ENCODE measurements around the gene EFNB1.
"Not testable (repeated sequence)": the region's sequence is repeated elsewhere in the genome, so short reads cannot be mapped to it uniquely, and the experiment has no call there.

EFNB1 gene

DNA sequence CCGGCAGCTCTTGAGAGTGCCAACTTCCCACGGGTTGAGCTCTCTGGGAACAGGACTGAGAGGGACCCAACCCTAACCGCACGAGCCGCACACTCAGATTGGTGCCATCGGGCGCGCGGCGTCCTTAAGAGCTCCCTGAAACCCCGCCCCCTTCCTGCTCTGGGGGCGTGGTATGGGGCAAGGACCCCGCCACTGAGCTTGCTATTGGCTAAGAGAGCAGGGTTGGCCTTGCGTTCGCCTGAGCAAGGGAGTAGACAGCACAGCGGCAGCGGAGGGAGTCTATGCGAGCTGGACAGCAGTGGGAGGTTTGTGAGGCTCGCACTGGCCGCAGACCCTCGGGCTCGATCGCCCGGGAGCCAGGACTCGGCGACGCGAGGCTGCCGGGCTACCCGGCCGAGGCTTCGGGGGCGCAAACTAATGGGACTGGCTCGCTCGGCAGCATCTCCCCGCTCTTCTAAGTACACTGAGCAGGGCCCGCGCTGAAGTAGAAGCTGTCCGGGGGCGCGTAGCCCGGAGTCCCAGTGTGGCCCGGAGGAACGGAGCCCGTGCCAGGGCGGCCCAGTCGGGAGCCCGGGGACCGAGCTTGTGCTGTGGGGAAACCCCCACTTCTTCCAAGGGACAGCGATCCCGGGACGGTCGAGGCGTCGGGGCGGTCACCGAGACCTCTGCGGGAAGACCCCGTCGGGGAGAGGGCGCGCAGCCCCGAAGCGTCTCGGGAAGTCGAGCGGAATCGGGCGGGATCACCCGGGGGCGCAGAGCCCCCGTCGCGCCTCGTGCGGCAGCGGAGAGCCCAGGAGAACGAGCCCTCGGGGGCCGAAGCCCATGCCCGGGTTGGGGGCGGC lies at the start of gene EFNB1:
Gene EFNB1 (plus strand): TSS at position 282 of the 842 bp plus-strand sequence. CDS start 756 bp downstream, outside the sequence.
- DNase-seq = peak; percentile 11 to 92 (median 78)

DNA sequence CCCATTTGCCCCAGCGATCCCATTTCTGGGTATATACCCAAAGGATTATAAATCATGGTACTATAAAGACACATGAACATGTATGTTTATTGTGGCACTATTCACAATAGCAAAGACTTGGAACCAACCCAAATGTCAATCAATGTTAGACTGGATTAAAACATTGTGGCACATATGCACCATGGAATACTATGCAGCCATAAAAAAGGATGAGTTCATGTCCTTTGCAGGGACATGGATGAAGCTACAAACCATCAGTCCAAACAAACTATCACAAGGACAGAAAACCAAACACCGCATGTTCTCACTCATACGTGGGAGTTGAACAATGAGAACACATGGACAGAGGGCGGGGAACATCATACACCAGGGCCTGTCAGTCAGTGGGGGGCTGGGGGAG lies 47.5 kb upstream of the EFNB1 start:
- DNase-seq = not testable (repeated sequence)

DNA sequence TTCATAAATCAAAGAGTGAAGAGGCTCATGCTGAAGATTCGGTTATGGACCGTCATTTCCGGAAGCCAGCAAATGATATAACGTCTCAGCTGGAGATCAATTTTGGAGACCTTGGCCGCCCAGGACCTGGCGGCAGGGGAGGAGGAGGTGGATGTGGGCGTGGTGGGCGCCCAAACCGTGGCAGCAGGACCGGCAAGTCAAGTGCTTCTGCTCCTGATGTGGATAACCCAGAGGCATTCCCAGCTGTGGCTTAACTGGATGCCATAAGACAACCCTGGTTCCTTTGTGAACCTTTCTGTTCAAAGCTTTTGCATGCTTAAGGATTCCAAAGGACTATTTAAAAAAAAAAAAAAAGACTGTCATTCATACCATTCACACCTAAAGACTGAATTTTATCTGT lies 44.0 kb upstream of the EFNB1 start:
- DNase-seq = no peak

DNA sequence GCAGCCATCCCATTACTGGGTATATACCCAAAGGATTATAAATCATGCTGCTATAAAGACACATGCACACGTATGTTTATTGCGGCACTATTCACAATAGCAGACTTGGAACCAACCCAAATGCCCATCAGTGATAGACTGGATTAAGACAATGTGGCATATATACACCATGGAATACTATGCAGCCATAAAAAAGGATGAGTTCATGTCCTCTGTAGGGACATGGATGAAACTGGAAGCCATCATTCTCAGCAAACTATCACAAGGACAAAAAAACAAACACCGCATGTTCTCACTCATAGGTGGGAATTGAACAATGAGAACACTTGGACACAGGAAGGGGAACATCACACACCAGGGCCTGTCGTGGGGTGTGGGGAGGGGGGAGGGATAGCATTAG lies 42.2 kb upstream of the EFNB1 start:
- not testable (repeated sequence) for DNase-seq

DNA sequence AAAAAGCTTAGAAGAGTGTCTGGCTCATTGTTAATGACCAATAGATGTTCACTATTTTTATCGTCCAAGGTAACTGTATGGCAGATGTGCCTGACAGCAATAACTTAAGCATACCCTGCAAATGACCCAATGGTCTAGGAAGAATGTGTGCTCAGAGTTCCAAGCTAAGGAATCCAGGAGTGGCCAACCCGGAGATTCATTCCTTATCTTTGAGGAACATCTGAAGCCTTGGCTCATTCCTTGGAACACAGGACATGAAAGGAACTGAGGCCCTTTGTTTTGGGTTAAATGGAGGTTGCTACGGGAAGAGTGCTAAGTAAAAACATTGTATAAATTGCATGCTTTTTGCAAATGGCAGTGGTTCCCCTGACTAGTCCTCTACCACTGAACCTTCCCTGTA lies 38.9 kb upstream of the EFNB1 start:
- no peak for DNase-seq

DNA sequence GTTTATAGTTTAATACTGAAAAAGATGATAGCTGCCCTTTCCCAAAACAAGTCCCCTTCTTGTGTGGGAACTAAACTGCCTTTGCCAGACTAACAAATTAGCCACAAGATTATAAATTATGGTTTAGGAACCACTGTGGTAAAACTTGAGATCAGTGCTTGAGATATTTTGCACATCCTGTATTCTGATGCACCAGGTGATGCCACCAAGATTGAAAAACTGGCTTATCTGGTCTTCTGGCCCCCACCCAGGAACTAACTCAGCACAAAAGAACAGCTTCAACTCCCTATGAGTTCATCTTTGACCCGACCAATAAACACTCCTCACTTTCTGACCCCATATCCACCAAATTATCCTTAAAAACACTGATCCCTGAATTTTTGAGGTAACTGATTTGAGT lies 36.7 kb upstream of the EFNB1 start:
- DNase-seq = no peak

DNA sequence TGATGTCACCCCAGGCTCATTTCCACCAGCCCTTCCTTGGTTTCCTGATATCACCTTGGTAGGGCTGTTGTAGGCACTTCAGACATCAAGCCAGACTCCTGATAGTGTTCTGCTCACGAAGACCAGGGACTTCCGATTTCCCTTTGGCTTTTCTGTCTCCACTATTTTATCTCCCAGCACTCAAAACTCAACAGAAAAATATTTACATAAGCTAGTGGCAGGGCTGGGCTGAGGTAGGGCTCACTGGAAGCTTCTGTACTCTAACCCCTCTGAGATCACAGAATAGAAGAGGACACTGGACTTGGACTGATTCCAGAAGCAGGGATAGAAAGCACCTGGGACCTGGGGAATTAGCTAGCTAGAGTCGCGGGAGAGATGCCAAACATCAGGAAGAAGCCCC lies 34.4 kb upstream of the EFNB1 start:
- no peak for DNase-seq

DNA sequence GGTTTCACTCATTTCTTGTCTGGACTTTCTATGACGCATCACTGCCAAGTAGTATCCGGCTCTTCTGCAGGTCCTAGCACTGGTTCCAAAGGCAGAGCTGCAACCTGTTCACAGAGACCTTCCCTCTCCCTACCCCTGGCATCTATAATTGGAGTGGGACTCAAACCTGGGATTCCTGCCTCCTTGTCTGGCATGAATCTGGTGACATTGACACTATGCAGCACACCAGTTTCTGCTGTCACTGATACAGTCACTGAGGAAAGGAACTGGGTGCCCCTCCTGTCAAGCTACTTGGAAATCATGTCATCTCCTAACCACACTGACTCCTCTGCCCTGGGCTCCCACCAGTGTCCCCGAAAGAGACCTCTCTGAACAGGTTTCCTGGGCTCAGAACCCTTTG lies 33.1 kb upstream of the EFNB1 start:
- no peak for DNase-seq

DNA sequence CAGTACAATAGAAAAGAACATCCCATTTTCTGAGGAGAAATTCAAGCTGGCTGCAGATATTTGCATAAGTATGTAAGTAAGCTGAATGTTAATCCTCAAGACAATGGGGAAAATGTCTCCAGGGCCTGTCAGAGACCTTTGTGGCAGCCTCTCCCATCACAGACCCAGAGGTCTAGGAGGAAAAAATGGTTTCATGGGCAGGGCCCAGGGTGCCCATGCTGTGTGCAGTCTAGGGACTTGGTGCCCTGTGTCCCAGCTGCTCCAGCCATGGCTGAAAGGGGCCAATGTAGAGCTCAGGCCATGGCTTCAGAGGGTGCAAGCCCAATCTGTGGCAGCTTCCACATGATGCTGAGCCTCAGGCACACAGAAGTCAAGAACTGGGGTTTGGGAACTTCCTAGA lies 30.4 kb upstream of the EFNB1 start:
- not testable (repeated sequence) for DNase-seq

DNA sequence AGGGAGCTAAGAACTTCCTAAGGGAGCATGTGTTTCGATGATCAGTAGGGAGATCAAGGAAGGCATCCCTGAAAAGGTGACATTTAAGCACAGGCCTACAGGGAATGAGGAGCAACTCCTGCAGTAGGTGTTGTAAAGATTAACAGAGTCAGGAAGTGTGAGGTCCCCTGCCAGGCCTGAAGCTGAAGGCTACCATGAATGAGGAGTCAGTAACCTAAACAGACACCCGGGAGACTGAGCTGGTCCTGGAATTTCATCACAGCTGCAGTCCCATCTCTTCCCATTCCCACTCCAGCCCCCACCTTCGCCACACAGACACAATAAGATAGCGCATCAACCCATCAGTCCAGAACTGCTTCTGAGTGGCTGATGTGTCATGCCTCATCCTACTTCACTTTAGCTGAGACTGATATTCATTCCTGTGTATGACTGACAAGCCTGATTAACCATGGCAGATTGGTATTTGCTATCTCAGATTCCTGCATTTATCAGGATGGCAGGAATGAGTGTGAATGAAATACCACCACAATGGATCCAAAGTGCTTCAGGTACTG lies 27.0 kb upstream of the EFNB1 start:
- DNase-seq = no peak

DNA sequence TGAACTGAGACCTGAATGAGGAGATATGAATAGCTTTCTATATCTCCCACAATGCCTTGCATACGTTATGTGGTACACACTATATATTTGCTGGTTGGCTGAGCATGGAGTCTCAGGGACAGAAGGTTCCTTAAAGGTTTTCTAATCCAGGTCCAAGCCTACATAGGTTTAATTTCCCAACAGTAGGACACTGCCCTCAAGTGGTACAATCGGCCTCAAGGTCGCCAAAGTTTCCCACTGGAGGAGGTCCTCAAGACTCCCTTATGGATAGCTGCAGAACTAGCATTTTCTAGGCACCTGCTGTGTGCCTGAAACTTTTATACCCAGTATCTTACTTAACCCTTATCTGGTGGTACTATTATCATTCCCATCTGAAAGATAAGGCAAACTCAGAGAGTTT lies 21.0 kb upstream of the EFNB1 start:
- peak in 1 of 56 donors; percentile 1 for DNase-seq

DNA sequence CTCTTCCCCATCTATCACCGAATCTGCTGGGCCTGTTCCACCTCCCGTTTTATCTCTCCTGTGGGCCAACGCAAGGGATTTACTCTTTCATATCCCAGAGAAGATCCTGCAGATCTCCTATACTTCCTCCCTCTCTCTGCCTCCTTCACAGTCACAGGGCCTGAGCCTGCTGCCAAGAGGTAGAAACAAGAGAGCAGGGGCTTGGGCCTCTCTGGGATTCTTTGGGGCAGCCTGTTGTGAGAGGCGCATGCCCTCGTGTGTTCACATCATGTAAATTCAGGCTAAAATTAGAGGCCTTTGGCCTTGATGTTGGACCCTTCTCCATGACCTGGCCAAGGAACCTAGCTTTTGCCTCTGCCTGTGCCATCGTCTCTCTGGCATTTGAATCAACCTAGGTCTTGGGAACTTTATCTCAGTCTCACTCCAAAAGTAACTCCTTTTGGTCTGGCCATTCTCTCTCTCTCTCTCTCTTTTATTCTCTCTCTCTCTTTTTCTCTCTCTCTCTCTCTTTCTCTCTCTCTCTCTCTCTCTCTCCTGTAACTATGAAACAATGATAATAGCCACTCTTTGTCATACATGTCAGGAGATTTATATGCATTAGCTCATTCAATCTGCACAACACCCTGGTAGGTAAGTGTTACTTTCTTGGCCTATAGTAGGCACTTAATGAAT lies 20.0 kb upstream of the EFNB1 start:
- peak in 2 of 56 donors; percentile 3 to 9 for DNase-seq

DNA sequence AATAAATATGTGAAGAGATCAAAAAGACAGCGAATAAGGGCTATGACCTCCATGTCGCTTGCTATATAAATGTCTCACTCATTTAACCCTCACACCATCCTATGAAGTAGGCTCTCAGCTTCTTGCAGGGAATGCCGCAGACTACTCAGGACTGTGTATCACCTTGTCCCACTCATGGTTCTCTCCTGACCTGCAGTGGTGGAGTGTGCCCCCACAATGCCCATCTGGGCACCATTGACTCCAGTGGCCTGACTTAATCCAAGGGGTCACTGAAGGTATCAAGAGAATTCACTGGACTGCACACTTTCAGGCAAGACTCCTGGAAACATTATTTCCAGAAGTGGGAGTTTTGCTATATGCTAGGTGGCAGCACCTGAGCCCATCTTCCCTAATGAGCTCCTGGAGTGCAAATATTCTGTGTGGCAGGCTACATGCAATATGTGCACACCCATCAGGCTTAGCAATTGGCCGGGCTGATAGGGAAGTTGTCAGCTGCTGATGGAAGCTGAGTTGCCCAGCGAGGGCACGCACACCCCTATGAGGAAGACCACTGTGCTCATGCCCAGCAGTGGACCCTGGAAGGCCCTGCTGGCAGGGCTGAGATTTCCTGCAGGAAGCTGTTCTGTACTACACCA lies 8.2 kb upstream of the EFNB1 start:
- no peak for DNase-seq

DNA sequence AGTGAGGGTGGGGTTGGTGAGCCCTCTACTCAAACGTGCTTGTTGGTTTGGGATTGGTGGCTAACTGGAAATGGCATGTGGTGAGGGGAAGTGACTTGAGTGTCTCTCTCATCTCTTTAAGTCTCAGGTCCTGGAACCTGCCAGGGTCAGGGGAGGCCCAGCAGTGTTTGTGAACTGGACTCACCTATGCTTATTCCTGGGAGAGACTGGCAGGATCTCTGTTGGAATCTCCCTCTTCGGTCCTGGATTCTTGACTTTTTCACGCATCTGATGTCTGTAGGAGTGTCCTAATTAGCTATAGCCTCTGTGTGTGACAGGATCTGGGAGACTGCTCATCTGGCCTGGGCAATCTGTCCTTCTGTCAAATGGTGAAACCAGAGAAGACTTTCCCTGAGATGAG lies 7.2 kb upstream of the EFNB1 start:
- DNase-seq = no peak

DNA sequence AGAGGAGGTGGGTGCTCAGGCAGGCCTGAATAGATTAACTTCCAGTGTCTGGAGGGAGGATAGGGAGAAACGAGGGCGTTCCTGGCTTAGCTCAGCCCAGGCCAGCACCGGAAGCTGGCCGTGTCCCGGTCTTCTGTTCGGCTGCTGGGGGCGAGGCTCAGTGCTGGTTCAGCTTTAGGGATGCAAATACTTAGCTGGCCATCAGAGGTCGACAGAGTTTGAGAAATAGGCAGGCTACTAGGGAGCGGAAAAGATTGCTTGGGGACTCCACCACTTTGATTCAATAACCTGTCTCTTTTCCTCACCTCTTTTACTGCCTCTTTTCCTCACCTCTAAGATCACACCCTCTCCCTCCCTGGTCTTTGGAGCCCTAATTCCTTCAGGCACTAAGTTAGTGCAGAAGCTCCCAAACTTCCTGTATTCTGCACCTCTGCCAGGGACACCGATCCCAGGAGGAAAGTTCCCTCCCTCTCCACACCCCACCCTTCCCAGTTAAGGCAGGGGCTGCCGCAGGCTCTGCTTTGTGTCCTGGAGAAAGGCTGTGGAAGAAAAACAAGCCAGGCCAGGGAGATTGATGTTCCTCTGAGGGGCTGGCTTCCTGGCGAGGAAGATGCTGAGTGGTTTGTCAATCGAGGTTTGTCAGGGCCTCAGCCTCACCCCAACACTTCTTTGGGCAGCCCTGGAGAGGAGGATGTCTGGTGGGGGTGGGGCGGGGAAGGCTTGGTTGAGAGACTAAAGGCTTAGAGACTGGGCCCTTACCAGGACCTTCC lies 6.0 kb upstream of the EFNB1 start:
- peak in 5 of 56 donors; percentile 1 to 14 (median 7) for DNase-seq

DNA sequence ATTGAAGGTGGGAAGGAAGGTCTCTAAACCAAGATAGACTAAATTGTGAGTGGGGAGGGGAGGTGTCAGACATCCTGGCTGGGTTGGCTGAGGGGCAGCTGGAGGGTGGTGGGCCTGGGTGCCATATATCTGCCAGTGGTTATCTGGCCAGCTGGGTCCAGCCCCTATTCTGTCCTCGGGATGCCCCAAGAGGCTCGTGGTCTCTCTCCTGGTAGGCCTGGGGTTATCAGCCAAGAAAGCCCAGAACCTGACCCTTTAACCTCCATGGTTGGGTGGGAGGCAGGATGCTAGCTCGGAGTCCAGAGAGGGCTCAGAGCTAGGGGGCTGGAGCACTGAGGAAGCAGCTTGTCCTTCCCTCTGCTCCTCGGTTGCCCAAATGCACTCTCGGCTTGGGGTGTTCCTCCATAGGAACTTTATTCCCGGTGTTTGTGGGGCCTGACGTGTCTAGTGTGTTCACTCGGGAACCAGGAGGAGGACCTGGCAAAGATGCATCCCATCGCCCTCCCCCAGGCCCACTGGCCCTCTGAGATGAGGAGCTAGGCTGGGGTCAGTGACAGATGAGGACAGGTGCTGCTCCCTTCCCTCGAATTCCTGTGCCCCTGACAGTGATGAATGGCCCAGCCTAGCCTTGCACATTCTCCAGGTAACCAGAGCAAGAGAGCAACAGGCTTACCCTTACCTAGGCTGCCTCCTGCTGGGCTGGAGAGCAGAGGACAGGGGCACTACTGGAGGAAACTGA lies 5.2 kb upstream of the EFNB1 start:
- no peak for DNase-seq

DNA sequence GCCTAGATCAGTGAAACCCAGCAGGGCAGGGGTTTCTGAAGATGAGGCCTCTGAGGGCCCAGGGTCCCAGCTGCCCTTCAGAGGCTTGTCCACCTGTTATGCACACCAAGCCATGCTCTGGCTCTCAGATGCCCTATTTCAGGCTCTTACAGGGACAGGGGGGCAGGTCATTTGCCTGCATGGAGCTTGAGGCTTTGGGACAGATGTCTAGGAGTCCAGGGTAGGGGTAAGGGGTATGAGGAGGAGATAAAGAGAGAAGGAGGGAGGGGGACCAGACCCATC lies 4.7 kb upstream of the EFNB1 start:
- no peak for DNase-seq

DNA sequence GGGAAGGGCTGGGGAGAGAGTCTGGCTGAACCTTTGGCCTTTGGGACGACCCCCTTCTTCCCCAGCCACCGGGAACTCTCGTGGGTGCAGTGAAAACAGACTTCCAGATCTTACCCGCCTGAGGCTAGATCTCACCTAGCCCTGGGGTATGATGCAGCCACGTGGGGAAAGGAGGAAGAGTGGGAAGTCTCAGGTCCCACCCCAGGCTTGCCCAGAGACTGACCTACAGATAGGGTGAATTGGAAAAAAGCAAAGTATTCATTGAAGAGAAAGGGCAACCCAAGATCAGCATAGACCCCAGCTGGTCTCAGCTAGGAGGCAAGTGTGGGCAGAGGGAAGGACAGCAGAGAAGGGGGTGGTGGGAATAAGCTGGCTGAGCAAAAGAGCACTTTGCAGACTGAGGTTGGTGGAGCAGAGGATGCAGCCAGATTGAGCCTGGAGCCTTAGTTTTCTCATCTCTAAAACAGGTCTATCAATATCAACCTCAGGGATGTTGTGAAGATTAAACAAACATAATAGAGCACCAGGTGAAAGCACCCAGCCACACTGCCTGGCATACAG lies 4.2 kb upstream of the EFNB1 start:
- DNase-seq = no peak

DNA sequence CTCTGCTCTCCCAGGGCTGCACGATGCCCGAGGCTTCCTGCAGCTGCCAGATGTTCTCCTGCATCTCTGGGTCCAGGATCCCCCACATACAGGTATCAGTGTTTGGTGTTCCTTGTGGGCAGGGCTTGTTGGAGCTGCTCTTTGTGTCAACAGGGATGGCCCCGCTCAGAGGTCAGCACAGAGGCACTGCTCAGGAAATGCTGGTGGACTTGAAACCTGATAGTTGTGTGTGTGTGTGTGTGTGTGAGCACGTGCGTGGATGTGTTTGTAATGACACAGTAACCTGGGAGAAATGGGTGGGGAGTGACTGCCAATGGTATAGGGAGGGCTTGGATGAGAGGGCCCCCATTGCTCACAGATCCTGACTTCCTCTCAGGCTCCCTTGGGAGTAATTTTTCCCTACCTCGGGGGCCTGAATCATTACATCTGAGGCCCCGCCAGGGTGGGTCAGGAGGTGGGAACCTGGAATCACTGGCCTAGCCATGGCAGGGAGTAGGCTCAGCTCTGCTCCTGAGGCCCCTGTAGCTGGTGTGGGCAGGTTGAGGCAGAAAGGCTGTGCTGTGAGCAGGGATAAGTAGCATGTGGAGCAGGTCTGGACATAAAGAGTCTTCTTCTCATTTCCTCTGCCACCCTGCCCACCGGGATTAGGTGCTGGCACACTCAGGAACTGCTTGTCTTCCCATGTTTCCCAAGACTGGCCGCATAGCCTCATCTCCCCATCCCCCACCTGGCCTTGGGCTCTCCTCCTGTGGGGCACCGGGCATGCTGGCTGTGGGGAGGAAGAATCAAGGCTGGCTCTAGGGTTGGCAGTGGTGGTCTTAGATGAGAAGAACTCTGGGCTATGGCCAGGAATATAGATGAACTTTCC lies 2.5 kb upstream of the EFNB1 start:
- DNase-seq = no peak
